Transverse colon (tissue), 4 donors: ENCODE measurements around the gene SLC4A7.

Experiments used
- CTCF ChIP-seq, 5 experiments: fragments of 200-600 bp in 3 of 5; fragments of 450-650 bp in 2 of 5; sonication (generic) in 3 of 5; IDR thresholded peaks; 1 replicate in 2 of 5; 2 replicates in 3 of 5; pipeline ENCODE4 v1.5.1; 2016 to 2017; ENCODE audit warnings: antibody characterized with exemption in 5 of 5, inconsistent platforms in 3 of 5, mild to moderate bottlenecking in 2 of 5, moderate library complexity in 1 of 5
- POLR2A ChIP-seq: fragments of 450-650 bp; IDR thresholded peaks from one replicate; pipeline ENCODE4 v1.6.1; 2016; ENCODE audit warnings: antibody characterized with exemption, mild to moderate bottlenecking, moderate library complexity
- POLR2AphosphoS5 ChIP-seq, 3 donors: sonication (generic); formaldehyde crosslinking; IDR thresholded peaks; one replicate each; pipeline ENCODE4 v1.6.1; 2016; ENCODE audit warnings: antibody characterized with exemption in 3 of 3

DNA sequence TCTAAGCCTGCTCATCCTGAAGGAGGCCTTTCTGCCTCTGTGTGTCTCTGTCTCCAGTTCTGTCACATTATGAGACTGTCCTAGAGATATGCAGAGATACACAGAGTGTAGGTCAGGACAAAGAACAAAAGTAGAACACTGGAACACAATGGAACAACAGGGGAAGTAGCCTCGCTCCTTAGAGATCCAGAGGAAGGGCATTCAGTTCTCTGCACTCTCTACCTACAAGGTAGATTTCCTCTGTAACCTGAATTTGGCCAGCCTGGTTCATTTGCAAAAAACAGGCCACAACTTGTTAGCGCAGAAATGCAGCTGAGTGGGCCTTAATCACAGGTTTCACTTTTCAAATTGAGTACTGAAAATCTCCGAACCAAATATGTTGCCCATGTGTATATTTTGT is 134.4 kb downstream of the SLC4A7 start:
- no peak for TF ChIP-seq CTCF (IDR thresholded peaks at IDR 0.05)
- TF ChIP-seq POLR2AphosphoS5 (IDR thresholded peaks at IDR 0.05), result no peak
- TF ChIP-seq POLR2A, result no peak
